Activated naive CD8-positive, alpha-beta T cell treated with anti-CD3 and anti-CD28 coated beads, Interleukin-2, amount 10 ng/mL, durations not matched to agents 7 days and 5 days (primary cell): Measurements from ENCODE around the gene DGKI. TPM values are rescaled to one million over a fixed set of nuclear protein-coding genes. Genes with fewer than 3 reads are reported as not detected.
"Not testable (repeated sequence)": the region's sequence is repeated elsewhere in the genome, so short reads cannot be mapped to it uniquely, and the experiment has no call there.

Experiments used
- ATAC-seq: fragments of 150-1000 bp; cut with Tn5 transposase; one replicate; pipeline ENCODE4 v1.10.0; 2021; ENCODE audit warnings: low read depth, moderate library complexity
- POLR2A ChIA-PET: fragments of 350-600 bp; sonication (Branson Sonifier 250); formaldehyde crosslinking; loops from one replicate; lab custom pipeline; 2021; ENCODE audit warnings: antibody characterized with exemption; lab: Charles Lee
- DNase-seq: peaks from one replicate; pipeline ENCODE4 v3.0.0; 2021
- H3K27ac Mint-ChIP-seq: one replicate; pipeline ENCODE4 v1.8.0; 2022; ENCODE audit warnings: mild to moderate bottlenecking, mixed read lengths
- H3K27me3 Mint-ChIP-seq: one replicate; pipeline ENCODE4 v1.8.0; 2022; ENCODE audit warnings: mild to moderate bottlenecking, moderate library complexity, mixed read lengths
- H3K36me3 Mint-ChIP-seq: one replicate; pipeline ENCODE4 v1.8.0; 2021; ENCODE audit warnings: mild to moderate bottlenecking, mixed read lengths
- H3K4me1 Mint-ChIP-seq: one replicate; pipeline ENCODE4 v1.8.0; 2021; ENCODE audit warnings: mixed read lengths
- H3K4me3 Mint-ChIP-seq: one replicate; pipeline ENCODE4 v1.8.0; 2022; ENCODE audit warnings: mild to moderate bottlenecking, moderate library complexity, mixed read lengths
- H3K9me3 Mint-ChIP-seq: one replicate; pipeline ENCODE4 v1.8.0; 2021; ENCODE audit warnings: mixed read lengths
- total RNA-seq, 2 experiments: library from RNA; stranded (reverse); gene quantifications; one replicate each; pipeline ENCODE4 v1.2.3, GENCODE V29; 2021

DGKI gene
- total RNA-seq, 2 experiments from 2014 or later, result not detected

GRCh38 chr7:137715533-137715932 is 131.2 kb downstream of the DGKI start:
- Mint-ChIP-seq H3K4me3 (no peak overlapping the region), H3K36me3 (no peaks in the 10 kb centered on the region), H3K27me3 (peaks cover 5% of the 10 kb centered on the region), H3K27ac (no peak overlapping the region), H3K9me3 (no peaks in the 10 kb centered on the region), H3K4me1 (no peaks in the 10 kb centered on the region)
- DNase-seq, result no peak
- no peak for ATAC-seq
- POLR2A ChIA-PET, result no interaction called here

- no peaks in the 10 kb centered on the region for H3K36me3 Mint-ChIP-seq
- POLR2A ChIA-PET, result no interaction called here
- no peaks in the 10 kb centered on the region for H3K4me1 Mint-ChIP-seq
- DNase-seq, result no peak
- H3K4me3 Mint-ChIP-seq, result no peak overlapping the region
- H3K27me3 Mint-ChIP-seq, result peaks cover 6% of the 10 kb centered on the region
- no peak for ATAC-seq
- no peak overlapping the region for H3K27ac Mint-ChIP-seq
- H3K9me3 Mint-ChIP-seq, result no peaks in the 10 kb centered on the region
Measured at GRCh38 chr7:137715121-137715520, 131.7 kb downstream of the DGKI start.

GRCh38 chr7:137706330-137706729 is 140.4 kb downstream of the DGKI start:
- DNase-seq, ATAC-seq, H3K27me3 Mint-ChIP-seq, H3K36me3 Mint-ChIP-seq, POLR2A ChIA-PET, H3K4me3 Mint-ChIP-seq, H3K27ac Mint-ChIP-seq, H3K4me1 Mint-ChIP-seq: not testable (repeated sequence)
- H3K9me3 Mint-ChIP-seq, result peaks cover 10% of the 10 kb centered on the region

- Mint-ChIP-seq H3K4me3 (no peak overlapping the region), H3K4me1 (no peaks in the 10 kb centered on the region), H3K36me3 (no peaks in the 10 kb centered on the region), H3K27ac (no peak overlapping the region), H3K27me3 (no peaks in the 10 kb centered on the region), H3K9me3 (peaks cover 10% of the 10 kb centered on the region)
- POLR2A ChIA-PET, result no interaction called here
- ATAC-seq (no peak), DNase-seq (no peak)
Measured at GRCh38 chr7:137704723-137705122, 142.1 kb downstream of the DGKI start.

GRCh38 chr7:137703291-137704010 is 143.3 kb downstream of the DGKI start:
- ATAC-seq (no peak), DNase-seq (no peak)
- Mint-ChIP-seq H3K27me3 (no peaks in the 10 kb centered on the region), H3K36me3 (no peaks in the 10 kb centered on the region), H3K4me3 (no peak overlapping the region), H3K4me1 (no peaks in the 10 kb centered on the region), H3K9me3 (peaks cover 10% of the 10 kb centered on the region), H3K27ac (no peak overlapping the region)
- POLR2A ChIA-PET, result no interaction called here

- ATAC-seq (no peak), DNase-seq (no peak)
- Mint-ChIP-seq H3K9me3 (no peaks in the 10 kb centered on the region), H3K4me3 (no peak overlapping the region), H3K27me3 (no peaks in the 10 kb centered on the region), H3K4me1 (no peaks in the 10 kb centered on the region), H3K27ac (no peak overlapping the region), H3K36me3 (no peaks in the 10 kb centered on the region)
- POLR2A ChIA-PET, result no interaction called here
Measured at GRCh38 chr7:137696988-137697387, 149.8 kb downstream of the DGKI start.

GRCh38 chr7:137696376-137696775 is 150.4 kb downstream of the DGKI start:
- H3K4me1 Mint-ChIP-seq, result no peaks in the 10 kb centered on the region
- no peak overlapping the region for H3K4me3 Mint-ChIP-seq
- H3K27me3 Mint-ChIP-seq, result no peaks in the 10 kb centered on the region
- ATAC-seq (no peak), DNase-seq (no peak)
- H3K36me3 Mint-ChIP-seq, result no peaks in the 10 kb centered on the region
- H3K27ac Mint-ChIP-seq, result no peak overlapping the region
- POLR2A ChIA-PET, result no interaction called here
- H3K9me3 Mint-ChIP-seq, result no peaks in the 10 kb centered on the region

GRCh38 chr7:137695942-137696341 is 150.8 kb downstream of the DGKI start:
- Mint-ChIP-seq H3K36me3 (no peaks in the 10 kb centered on the region), H3K4me3 (no peak overlapping the region), H3K27ac (no peak overlapping the region), H3K27me3 (no peaks in the 10 kb centered on the region), H3K9me3 (no peaks in the 10 kb centered on the region), H3K4me1 (no peaks in the 10 kb centered on the region)
- POLR2A ChIA-PET, result no interaction called here
- DNase-seq (no peak), ATAC-seq (no peak)

GRCh38 chr7:137695494-137695893 is 151.3 kb downstream of the DGKI start:
- Mint-ChIP-seq H3K36me3 (no peaks in the 10 kb centered on the region), H3K9me3 (no peaks in the 10 kb centered on the region), H3K4me1 (no peaks in the 10 kb centered on the region), H3K27me3 (no peaks in the 10 kb centered on the region), H3K27ac (no peak overlapping the region), H3K4me3 (no peak overlapping the region)
- POLR2A ChIA-PET, result no interaction called here
- ATAC-seq (no peak), DNase-seq (no peak)

GRCh38 chr7:137694405-137694804 is 152.4 kb downstream of the DGKI start:
- no peaks in the 10 kb centered on the region for H3K9me3 Mint-ChIP-seq

GRCh38 chr7:137692399-137692798 is 154.4 kb downstream of the DGKI start:
- POLR2A ChIA-PET, result no interaction called here
- DNase-seq (no peak), ATAC-seq (no peak)
- no peaks in the 10 kb centered on the region for H3K9me3 Mint-ChIP-seq
- H3K4me1 Mint-ChIP-seq, result no peaks in the 10 kb centered on the region
- no peaks in the 10 kb centered on the region for H3K36me3 Mint-ChIP-seq
- peaks cover 2% of the 10 kb centered on the region for H3K27me3 Mint-ChIP-seq
- H3K4me3 Mint-ChIP-seq, result no peak overlapping the region
- H3K27ac Mint-ChIP-seq, result no peak overlapping the region

More at GRCh38 chr7:137694405-137694804, 152.4 kb downstream of the DGKI start:
- Mint-ChIP-seq H3K4me1 (no peaks in the 10 kb centered on the region), H3K27ac (no peak overlapping the region), H3K27me3 (no peaks in the 10 kb centered on the region), H3K4me3 (no peak overlapping the region), H3K36me3 (no peaks in the 10 kb centered on the region)
- DNase-seq (no peak), ATAC-seq (no peak)
- POLR2A ChIA-PET, result no interaction called here

- no peak overlapping the region for H3K4me3 Mint-ChIP-seq
- no peaks in the 10 kb centered on the region for H3K9me3 Mint-ChIP-seq
- POLR2A ChIA-PET, result no interaction called here
- H3K27me3 Mint-ChIP-seq, result peaks cover 3% of the 10 kb centered on the region
- no peaks in the 10 kb centered on the region for H3K4me1 Mint-ChIP-seq
- no peak overlapping the region for H3K27ac Mint-ChIP-seq
- H3K36me3 Mint-ChIP-seq, result no peaks in the 10 kb centered on the region
- DNase-seq (no peak), ATAC-seq (no peak)
Measured at GRCh38 chr7:137691566-137691965, 155.2 kb downstream of the DGKI start.

- H3K27me3 Mint-ChIP-seq, result peaks cover 3% of the 10 kb centered on the region
- POLR2A ChIA-PET, result no interaction called here
- no peak overlapping the region for H3K27ac Mint-ChIP-seq
- no peak for ATAC-seq
- no peaks in the 10 kb centered on the region for H3K4me1 Mint-ChIP-seq
- no peak overlapping the region for H3K4me3 Mint-ChIP-seq
- H3K36me3 Mint-ChIP-seq, result no peaks in the 10 kb centered on the region
- DNase-seq, result no peak
- no peaks in the 10 kb centered on the region for H3K9me3 Mint-ChIP-seq
Measured at GRCh38 chr7:137690635-137691034, 156.1 kb downstream of the DGKI start.

GRCh38 chr7:137689761-137690160 is 157.0 kb downstream of the DGKI start:
- Mint-ChIP-seq H3K4me3 (no peak overlapping the region), H3K27me3 (peaks cover 3% of the 10 kb centered on the region), H3K9me3 (no peaks in the 10 kb centered on the region), H3K27ac (no peak overlapping the region), H3K4me1 (no peaks in the 10 kb centered on the region), H3K36me3 (no peaks in the 10 kb centered on the region)
- ATAC-seq (no peak), DNase-seq (no peak)
- POLR2A ChIA-PET, result no interaction called here
